GM12878 (cell line): ENCODE results near the gene PPP1R27. TPM values are rescaled to one million over a fixed set of nuclear protein-coding genes. Genes with fewer than 3 reads are reported as not detected.

Experiments
- ATAC-seq: fragments of 200-7000 bp; cut with Tn5 transposase; 3 replicates; pipeline ENCODE4 v1.9.1; 2020; ENCODE audit warnings: mild to moderate bottlenecking, moderate library complexity
- BruUV-seq: library from RNA; stranded (reverse); fragments of 400-500 nt; replicated peaks from 2 replicates; lab custom pipeline; 2021; lab: Mats Ljungman, UMichigan
- CTCF ChIA-PET: fragments of 300-600 bp; sonication (Branson Sonifier 250); formaldehyde crosslinking; extraction: SDS; loops from one replicate; lab custom pipeline; 2021; ENCODE audit warnings: inconsistent platforms; lab: Yijun Ruan, JAX
- POLR2A ChIA-PET: fragments of 350-600 bp; formaldehyde crosslinking; extraction: SDS; loops from one replicate; lab custom pipeline; 2021; ENCODE audit warnings: inconsistent platforms; lab: Charles Lee
- RAD21 ChIA-PET: fragments of 300-600 bp; sonication (Branson Sonifier 250); formaldehyde crosslinking; loops from one replicate; lab custom pipeline; 2023; ENCODE audit warnings: antibody characterized with exemption; ENCODE audit not compliant: unreplicated experiment; lab: Charles Lee
- SMC1A ChIA-PET: fragments of 300-600 bp; sonication (Branson Sonifier 250); formaldehyde crosslinking; loops from one replicate; lab custom pipeline; 2023; ENCODE audit not compliant: unreplicated experiment, uncharacterized antibody; lab: Charles Lee
- DNase-seq: peaks from one replicate; pipeline ENCODE4 v3.0.0-alpha.2; 2011; ENCODE audit warnings: low read depth, low spot score
- FAIRE-seq: peaks from 3 replicates; lab custom pipeline; 2011; peaks lifted over from hg19 to GRCh38; lab: Jason Lieb, UNC
- H2AFZ ChIP-seq: 2 replicates; pipeline ENCODE4 v1.6.0; 2011; ENCODE audit warnings: low read depth, low read length, control low read depth; ENCODE audit not compliant: control insufficient read depth
- H3K27ac ChIP-seq: 2 replicates; pipeline ENCODE4 v1.5.1; 2011; ENCODE audit warnings: control low read depth; ENCODE audit not compliant: control insufficient read depth, insufficient read depth
- H3K27me3 ChIP-seq, 2 experiments: replicated peaks in 1 of 2; 2 replicates each; pipeline versions ENCODE4 v1.6.0 to v1.6.1; 2011; ENCODE audit warnings: low read length in 1 of 2; ENCODE audit not compliant: control insufficient read depth in 2 of 2, insufficient read depth in 2 of 2
- H3K36me3 ChIP-seq, 2 experiments: 2 replicates each; pipeline ENCODE4 v1.5.1; 2011; ENCODE audit warnings: low read length in 1 of 2; ENCODE audit not compliant: control insufficient read depth in 2 of 2, insufficient read depth in 2 of 2
- H3K4me1 ChIP-seq: 2 replicates; pipeline ENCODE4 v1.6.1; 2011; ENCODE audit warnings: mild to moderate bottlenecking, low read length, moderate library complexity, mixed read lengths; ENCODE audit not compliant: control insufficient read depth, insufficient read depth
- H3K4me2 ChIP-seq: 2 replicates; pipeline ENCODE4 v1.6.0; 2011; ENCODE audit warnings: control low read depth; ENCODE audit not compliant: control insufficient read depth, insufficient read depth
- H3K4me3 ChIP-seq: fragments of 200-600 bp; sonication (generic); 2 replicates; pipeline ENCODE4 v1.5.1; 2016
- H3K79me2 ChIP-seq: 2 replicates; pipeline ENCODE4 v1.6.0; 2011; ENCODE audit warnings: low read length; ENCODE audit not compliant: control insufficient read depth, insufficient read depth
- H3K9ac ChIP-seq: 2 replicates; pipeline ENCODE4 v1.8.0; 2011; ENCODE audit warnings: low read length, control low read depth, mixed read lengths; ENCODE audit not compliant: control insufficient read depth, insufficient read depth
- H3K9me3 ChIP-seq: replicated peaks from 3 replicates; pipeline ENCODE4 v1.5.1; 2011; ENCODE audit warnings: mild to moderate bottlenecking, low read length; ENCODE audit not compliant: control insufficient read depth, insufficient read depth
- H4K20me1 ChIP-seq: 2 replicates; pipeline ENCODE4 v1.6.0; 2011; ENCODE audit not compliant: control insufficient read depth, insufficient read depth
- CHD4 ChIP-seq: fragments of 200-600 bp; sonication (generic); IDR thresholded peaks from 2 replicates; pipeline ENCODE4 v1.6.1; 2016; ENCODE audit warnings: mild to moderate bottlenecking
- IKZF2 ChIP-seq, 2 experiments: fragments of 450-650 bp; IDR thresholded peaks; 2 replicates each; pipeline ENCODE4 v1.6.1; 2017; ENCODE audit warnings: mild to moderate bottlenecking in 2 of 2, moderate library complexity in 2 of 2
- NBN ChIP-seq: fragments of 450-650 bp; IDR thresholded peaks from 2 replicates; pipeline ENCODE4 v1.6.1; 2016
- POLR2A ChIP-seq: IDR thresholded peaks from 2 replicates; pipeline ENCODE4 v1.6.1; 2011; ENCODE audit warnings: low read depth, mild to moderate bottlenecking, low read length
- SIX5 ChIP-seq: IDR thresholded peaks from 2 replicates; pipeline ENCODE4 v1.6.1; 2011; ENCODE audit warnings: mild to moderate bottlenecking, low read depth, low read length, moderate library complexity; ENCODE audit not compliant: severe bottlenecking
- TCF7 ChIP-seq: IDR thresholded peaks from 2 replicates; pipeline ENCODE4 v1.6.1; 2014; ENCODE audit warnings: antibody characterized with exemption, borderline replicate concordance
- WGBS: methylation state at CpG from one replicate; pipeline ENCODE4 v1.1.6; 2016; ENCODE audit warnings: low lambda C conversion rate; ENCODE audit not compliant: insufficient replicate concordance, insufficient coverage; ENCODE audit errors: missing lambda C conversion rate; 5-methylcytosine and 5-hydroxymethylcytosine counted together
- in situ Hi-C: fragments of 300-500 bp; cut with MboI; formaldehyde crosslinking; loops from 9 replicates; pipeline ENCODE4 v1.14.3; 2018; ENCODE audit warnings: mixed read lengths
- intact Hi-C: fragments of 100-400 bp; cut with micrococcal nuclease; formaldehyde crosslinking; loops from one replicate; pipeline ENCODE4 v1.14.2; 2022; ENCODE audit not compliant: unreplicated experiment
- polyA plus RNA-seq, 11 experiments: library from polyadenylated mRNA; depleted of rRNA in 4 of 11; unstranded in 6 of 11; stranded (reverse) in 5 of 11; fragments of >200 nt; fragmentation: Nextera tagmentation in 4 of 11; fragmentation: Illumina TruSeq in 1 of 11; extraction: Ambion mirVana in 4 of 11; extraction: Trizol in 1 of 11; gene quantifications; 1 replicate in 1 of 11; 2 replicates in 10 of 11; pipeline versions ENCODE4 v1.2.1 to v1.2.3, GENCODE V29; 2011 to 2016; ENCODE audit warnings: inconsistent platforms in 2 of 11, missing spikeins in 2 of 11, low read depth in 1 of 11
- total RNA-seq, 4 experiments: library from RNA; depleted of rRNA in 3 of 4; stranded (reverse); fragments of >200 nt in 3 of 4; fragmentation: Illumina TruSeq in 1 of 4; extraction: Trizol in 1 of 4; gene quantifications; 2 replicates each; pipeline versions ENCODE4 v1.2.1 to v1.2.3, GENCODE V29; 2013 to 2021
- TF ChIP-seq, protein P1 (sequence below): fragments of 450-650 bp; conservative IDR thresholded peaks from 2 replicates; pipeline ENCODE4 v1.6.1; 2017; ENCODE audit warnings: mild to moderate bottlenecking, moderate library complexity

Gene PPP1R27
- total and polyA plus RNA-seq, 10 of the 15 experiments (the other 5 are each of a cell fraction or from before 2014, with no cell fraction given): 0.17 to 1.6 (median 0.49) TPM; not detected in 3

DNA sequence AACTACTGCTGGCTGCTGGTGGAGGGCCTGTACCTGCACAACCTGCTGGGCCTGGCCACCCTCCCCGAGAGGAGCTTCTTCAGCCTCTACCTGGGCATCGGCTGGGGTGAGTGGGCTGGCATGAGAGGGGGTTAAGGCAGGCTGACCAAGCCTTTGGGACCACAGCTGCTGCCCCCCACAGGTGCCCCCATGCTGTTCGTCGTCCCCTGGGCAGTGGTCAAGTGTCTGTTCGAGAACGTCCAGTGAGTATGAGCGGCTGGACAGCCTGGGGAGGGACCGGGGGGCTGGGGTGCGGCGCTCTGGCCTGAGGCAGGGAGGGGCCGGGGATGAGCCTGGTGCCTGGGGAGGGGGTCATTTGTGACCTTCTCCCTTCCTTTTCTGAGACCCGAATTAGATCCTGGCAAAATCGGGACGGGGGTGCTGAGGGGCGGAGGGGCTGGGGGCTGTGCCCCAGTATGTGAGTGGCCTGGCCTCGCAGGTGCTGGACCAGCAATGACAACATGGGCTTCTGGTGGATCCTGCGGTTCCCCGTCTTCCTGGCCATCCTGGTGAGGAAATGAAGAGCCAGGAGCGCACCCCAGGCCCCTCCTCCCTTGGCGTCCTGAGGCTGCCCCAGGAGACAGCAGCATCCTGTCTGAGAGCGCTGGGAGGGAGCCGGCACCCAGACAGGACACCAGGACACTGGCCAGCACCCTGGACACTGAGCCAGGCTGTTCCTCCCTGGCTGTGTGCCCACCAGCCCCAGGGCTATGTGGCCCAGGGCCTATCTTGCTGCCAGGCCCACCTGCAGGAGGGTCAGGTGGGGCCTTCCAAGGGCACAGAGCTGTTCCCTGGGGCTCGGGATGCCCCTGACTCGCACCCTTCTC is 22.9 kb downstream of the PPP1R27 start:
- Histone ChIP-seq H3K27ac (no peak overlapping the region), H3K79me2 (no peaks in the 10 kb centered on the region), H3K4me1 (no peaks in the 10 kb centered on the region), H4K20me1 (no peaks in the 10 kb centered on the region), H3K4me3 (no peak overlapping the region), H2AFZ (no peak overlapping the region), H3K27me3 (no peaks in the 10 kb centered on the region), H3K9me3 (no peaks in the 10 kb centered on the region), H3K9ac (no peak overlapping the region), H3K36me3 (no peaks in the 10 kb centered on the region), H3K4me2 (no peak overlapping the region)
- 39% methylated on average over 20 of the region's 24 CpGs for WGBS
- ChIA-PET RAD21 (no interaction called here), CTCF (no interaction called here), SMC1A (no interaction called here), POLR2A (no interaction called here)
- intact Hi-C loops: no loop called here
- in situ Hi-C loops: no loop called here
- ATAC-seq (no peak), FAIRE-seq (no peak), DNase-seq (no peak)
- no TSS peak for BruUV-seq
- TF ChIP-seq POLR2A (no peak), NBN (no peak), IKZF2 (IDR thresholded peaks at IDR 0.05) (no peak), CHD4 (no peak)

DNA sequence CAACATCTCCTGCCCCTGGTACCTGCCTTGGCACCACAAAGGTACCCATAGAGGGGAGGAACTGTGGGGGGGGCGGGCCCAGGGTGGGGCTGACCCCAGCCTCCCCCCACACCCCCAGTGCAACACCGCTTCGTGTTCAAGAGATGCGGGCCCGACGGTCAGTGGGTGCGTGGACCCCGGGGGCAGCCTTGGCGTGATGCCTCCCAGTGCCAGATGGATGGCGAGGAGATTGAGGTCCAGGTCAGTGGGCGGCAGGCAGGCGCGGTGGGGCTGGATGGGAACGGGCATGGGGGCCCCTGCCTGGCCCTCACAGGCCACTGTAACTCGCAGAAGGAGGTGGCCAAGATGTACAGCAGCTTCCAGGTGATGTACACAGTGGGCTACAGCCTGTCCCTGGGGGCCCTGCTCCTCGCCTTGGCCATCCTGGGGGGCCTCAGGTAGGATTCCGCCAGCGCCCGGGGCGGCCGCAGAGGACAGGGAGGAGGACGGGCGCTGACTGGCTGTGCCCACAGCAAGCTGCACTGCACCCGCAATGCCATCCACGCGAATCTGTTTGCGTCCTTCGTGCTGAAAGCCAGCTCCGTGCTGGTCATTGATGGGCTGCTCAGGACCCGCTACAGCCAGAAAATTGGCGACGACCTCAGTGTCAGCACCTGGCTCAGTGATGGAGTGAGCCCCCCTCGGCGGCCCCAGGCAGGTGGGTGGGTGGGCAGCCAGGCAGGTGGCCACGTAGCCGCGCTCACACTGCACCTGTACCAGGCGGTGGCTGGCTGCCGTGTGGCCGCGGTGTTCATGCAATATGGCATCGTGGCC is 23.8 kb downstream of the PPP1R27 start:
- in situ Hi-C loops (no loop called here), intact Hi-C loops (no loop called here)
- no peak for TF ChIP-seq SIX5
- no peak for TF ChIP-seq TCF7
- TF ChIP-seq, protein P1, sequence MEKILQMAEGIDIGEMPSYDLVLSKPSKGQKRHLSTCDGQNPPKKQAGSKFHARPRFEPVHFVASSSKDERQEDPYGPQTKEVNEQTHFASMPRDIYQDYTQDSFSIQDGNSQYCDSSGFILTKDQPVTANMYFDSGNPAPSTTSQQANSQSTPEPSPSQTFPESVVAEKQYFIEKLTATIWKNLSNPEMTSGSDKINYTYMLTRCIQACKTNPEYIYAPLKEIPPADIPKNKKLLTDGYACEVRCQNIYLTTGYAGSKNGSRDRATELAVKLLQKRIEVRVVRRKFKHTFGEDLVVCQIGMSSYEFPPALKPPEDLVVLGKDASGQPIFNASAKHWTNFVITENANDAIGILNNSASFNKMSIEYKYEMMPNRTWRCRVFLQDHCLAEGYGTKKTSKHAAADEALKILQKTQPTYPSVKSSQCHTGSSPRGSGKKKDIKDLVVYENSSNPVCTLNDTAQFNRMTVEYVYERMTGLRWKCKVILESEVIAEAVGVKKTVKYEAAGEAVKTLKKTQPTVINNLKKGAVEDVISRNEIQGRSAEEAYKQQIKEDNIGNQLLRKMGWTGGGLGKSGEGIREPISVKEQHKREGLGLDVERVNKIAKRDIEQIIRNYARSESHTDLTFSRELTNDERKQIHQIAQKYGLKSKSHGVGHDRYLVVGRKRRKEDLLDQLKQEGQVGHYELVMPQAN: no peak
- no peak overlapping the region for H3K9ac ChIP-seq
- SMC1A ChIA-PET: no interaction called here
- WGBS: 53% methylated on average over 42 of the region's 42 CpGs
- no peak overlapping the region for H3K27ac ChIP-seq
- H3K27me3 ChIP-seq: no peaks in the 10 kb centered on the region
- ATAC-seq: no peak
- no peaks in the 10 kb centered on the region for H3K79me2 ChIP-seq
- no peak for FAIRE-seq
- BruUV-seq: no TSS peak
- DNase-seq: no peak
- no peak overlapping the region for H3K4me3 ChIP-seq
- no peaks in the 10 kb centered on the region for H3K36me3 ChIP-seq
- H3K4me2 ChIP-seq: no peak overlapping the region
- H2AFZ ChIP-seq: no peak overlapping the region
- H3K9me3 ChIP-seq: no peaks in the 10 kb centered on the region
- no peaks in the 10 kb centered on the region for H4K20me1 ChIP-seq
- POLR2A ChIA-PET: no interaction called here
- H3K4me1 ChIP-seq: no peaks in the 10 kb centered on the region
- RAD21 ChIA-PET: no interaction called here
- CTCF ChIA-PET: no interaction called here
